WTC11 (cell line): ENCODE data around the gene ISG15.

ENCODE experiments used
- HMGA2 ChIP-seq: fragments of 250-450 bp; sonication (Bioruptor Pico); IDR thresholded peaks from 2 replicates; pipeline ENCODE4 v1.4.0; 2021; ENCODE audit warnings: mild to moderate bottlenecking, moderate library complexity
- IRF2 ChIP-seq: sonication (generic); formaldehyde crosslinking; IDR thresholded peaks from 2 replicates; pipeline ENCODE4 v1.8.0; 2022; ENCODE audit warnings: low read depth, missing genetic modification reagents, borderline replicate concordance
- JUN ChIP-seq: sonication (generic); formaldehyde crosslinking; IDR thresholded peaks from 2 replicates; pipeline ENCODE4 v1.8.0; 2023; ENCODE audit warnings: mild to moderate bottlenecking, missing genetic modification reagents
- OVOL2 ChIP-seq: fragments of 250-450 bp; sonication (Bioruptor Pico); IDR thresholded peaks from 2 replicates; pipeline ENCODE4 v1.9.0; 2021; ENCODE audit warnings: mild to moderate bottlenecking, borderline replicate concordance
- TCF7 ChIP-seq: sonication (generic); formaldehyde crosslinking; IDR thresholded peaks from 2 replicates; pipeline ENCODE4 v1.8.0; 2022; ENCODE audit warnings: mild to moderate bottlenecking, low read depth, missing genetic modification reagents, moderate library complexity
- ZNF416 ChIP-seq: fragments of 250-450 bp; sonication (Bioruptor Pico); IDR thresholded peaks from 2 replicates; pipeline ENCODE4 v1.9.0; 2021; ENCODE audit warnings: mild to moderate bottlenecking, inconsistent platforms
- TF ChIP-seq, protein P1 (sequence below): fragments of 200-600 bp; IDR thresholded peaks from 2 replicates; pipeline ENCODE4 v1.8.0; 2022; ENCODE audit warnings: antibody characterized with exemption
- TF ChIP-seq, protein P2 (sequence below): sonication (generic); formaldehyde crosslinking; IDR thresholded peaks from 2 replicates; pipeline ENCODE4 v1.8.0; 2022; ENCODE audit warnings: mild to moderate bottlenecking, missing genetic modification reagents
- TF ChIP-seq, protein P3 (sequence below): sonication (generic); formaldehyde crosslinking; IDR thresholded peaks from 2 replicates; pipeline ENCODE4 v1.8.0; 2022; ENCODE audit warnings: mild to moderate bottlenecking, missing genetic modification reagents
- TF ChIP-seq, protein P4 (sequence below): sonication (generic); formaldehyde crosslinking; IDR thresholded peaks from 2 replicates; pipeline ENCODE4 v1.8.1; 2022; ENCODE audit warnings: low read depth, mild to moderate bottlenecking, moderate library complexity, missing genetic modification reagents, borderline replicate concordance
- TF ChIP-seq, protein P5 (sequence below): sonication (generic); formaldehyde crosslinking; IDR thresholded peaks from 2 replicates; pipeline ENCODE4 v1.8.0; 2022; ENCODE audit warnings: mild to moderate bottlenecking, missing genetic modification reagents

DNA sequence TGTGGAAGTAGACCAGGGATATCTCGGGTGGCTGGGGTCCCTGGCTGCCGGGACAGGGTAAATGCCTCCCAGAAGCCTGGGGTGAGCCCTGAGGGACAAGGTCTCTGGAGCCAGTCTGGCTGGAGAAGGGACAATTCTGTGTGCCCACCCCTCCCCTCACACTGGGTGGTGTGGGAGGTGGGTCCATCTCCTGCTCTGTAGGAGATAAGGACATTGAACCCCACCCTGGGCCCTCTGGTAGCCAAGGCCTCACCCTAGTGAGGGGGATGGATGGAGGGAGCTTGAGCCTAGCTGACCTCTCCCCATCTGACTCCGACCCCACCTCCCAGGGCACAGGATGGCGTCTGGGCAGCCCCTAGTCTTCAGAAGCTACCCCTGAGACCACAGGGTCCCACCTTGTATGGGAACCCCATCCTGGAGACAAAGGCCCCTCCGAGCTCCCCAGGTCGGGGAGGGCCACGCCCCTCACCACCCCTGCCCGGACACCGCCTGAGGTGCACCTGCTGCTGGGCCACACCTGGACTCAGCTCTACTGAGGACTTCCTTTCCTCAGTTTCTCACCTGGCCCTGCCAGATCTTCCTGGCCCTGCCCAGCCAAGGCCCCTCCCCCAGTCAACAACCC is 11.0 kb downstream of the ISG15 start:
- TF ChIP-seq ZNF416 (CRISPR knock-in tag), result no peak
- TF ChIP-seq JUN (CRISPR knock-in tag), result no peak
- TF ChIP-seq, protein P1, sequence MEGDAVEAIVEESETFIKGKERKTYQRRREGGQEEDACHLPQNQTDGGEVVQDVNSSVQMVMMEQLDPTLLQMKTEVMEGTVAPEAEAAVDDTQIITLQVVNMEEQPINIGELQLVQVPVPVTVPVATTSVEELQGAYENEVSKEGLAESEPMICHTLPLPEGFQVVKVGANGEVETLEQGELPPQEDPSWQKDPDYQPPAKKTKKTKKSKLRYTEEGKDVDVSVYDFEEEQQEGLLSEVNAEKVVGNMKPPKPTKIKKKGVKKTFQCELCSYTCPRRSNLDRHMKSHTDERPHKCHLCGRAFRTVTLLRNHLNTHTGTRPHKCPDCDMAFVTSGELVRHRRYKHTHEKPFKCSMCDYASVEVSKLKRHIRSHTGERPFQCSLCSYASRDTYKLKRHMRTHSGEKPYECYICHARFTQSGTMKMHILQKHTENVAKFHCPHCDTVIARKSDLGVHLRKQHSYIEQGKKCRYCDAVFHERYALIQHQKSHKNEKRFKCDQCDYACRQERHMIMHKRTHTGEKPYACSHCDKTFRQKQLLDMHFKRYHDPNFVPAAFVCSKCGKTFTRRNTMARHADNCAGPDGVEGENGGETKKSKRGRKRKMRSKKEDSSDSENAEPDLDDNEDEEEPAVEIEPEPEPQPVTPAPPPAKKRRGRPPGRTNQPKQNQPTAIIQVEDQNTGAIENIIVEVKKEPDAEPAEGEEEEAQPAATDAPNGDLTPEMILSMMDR, result no peak
- no peak for TF ChIP-seq TCF7 (CRISPR knock-in tag)
- TF ChIP-seq, protein P2, sequence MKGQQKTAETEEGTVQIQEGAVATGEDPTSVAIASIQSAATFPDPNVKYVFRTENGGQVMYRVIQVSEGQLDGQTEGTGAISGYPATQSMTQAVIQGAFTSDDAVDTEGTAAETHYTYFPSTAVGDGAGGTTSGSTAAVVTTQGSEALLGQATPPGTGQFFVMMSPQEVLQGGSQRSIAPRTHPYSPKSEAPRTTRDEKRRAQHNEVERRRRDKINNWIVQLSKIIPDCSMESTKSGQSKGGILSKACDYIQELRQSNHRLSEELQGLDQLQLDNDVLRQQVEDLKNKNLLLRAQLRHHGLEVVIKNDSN (CRISPR knock-in tag), result no peak
- TF ChIP-seq, protein P3, sequence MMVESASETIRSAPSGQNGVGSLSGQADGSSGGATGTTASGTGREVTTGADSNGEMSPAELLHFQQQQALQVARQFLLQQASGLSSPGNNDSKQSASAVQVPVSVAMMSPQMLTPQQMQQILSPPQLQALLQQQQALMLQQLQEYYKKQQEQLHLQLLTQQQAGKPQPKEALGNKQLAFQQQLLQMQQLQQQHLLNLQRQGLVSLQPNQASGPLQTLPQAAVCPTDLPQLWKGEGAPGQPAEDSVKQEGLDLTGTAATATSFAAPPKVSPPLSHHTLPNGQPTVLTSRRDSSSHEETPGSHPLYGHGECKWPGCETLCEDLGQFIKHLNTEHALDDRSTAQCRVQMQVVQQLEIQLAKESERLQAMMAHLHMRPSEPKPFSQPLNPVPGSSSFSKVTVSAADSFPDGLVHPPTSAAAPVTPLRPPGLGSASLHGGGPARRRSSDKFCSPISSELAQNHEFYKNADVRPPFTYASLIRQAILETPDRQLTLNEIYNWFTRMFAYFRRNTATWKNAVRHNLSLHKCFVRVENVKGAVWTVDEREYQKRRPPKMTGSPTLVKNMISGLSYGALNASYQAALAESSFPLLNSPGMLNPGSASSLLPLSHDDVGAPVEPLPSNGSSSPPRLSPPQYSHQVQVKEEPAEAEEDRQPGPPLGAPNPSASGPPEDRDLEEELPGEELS (CRISPR knock-in tag), result no peak
- TF ChIP-seq, protein P4, sequence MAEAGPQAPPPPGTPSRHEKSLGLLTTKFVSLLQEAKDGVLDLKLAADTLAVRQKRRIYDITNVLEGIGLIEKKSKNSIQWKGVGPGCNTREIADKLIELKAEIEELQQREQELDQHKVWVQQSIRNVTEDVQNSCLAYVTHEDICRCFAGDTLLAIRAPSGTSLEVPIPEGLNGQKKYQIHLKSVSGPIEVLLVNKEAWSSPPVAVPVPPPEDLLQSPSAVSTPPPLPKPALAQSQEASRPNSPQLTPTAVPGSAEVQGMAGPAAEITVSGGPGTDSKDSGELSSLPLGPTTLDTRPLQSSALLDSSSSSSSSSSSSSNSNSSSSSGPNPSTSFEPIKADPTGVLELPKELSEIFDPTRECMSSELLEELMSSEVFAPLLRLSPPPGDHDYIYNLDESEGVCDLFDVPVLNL (CRISPR knock-in tag), result no peak
- no peak for TF ChIP-seq OVOL2 (CRISPR knock-in tag)
- TF ChIP-seq, protein P5, sequence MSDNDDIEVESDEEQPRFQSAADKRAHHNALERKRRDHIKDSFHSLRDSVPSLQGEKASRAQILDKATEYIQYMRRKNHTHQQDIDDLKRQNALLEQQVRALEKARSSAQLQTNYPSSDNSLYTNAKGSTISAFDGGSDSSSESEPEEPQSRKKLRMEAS (CRISPR knock-in tag), result no peak
- TF ChIP-seq IRF2 (CRISPR knock-in tag), result no peak
- no peak for TF ChIP-seq HMGA2 (CRISPR knock-in tag)
